Measurements from ENCODE around the gene RBM27. TPM values are rescaled to one million over a fixed set of nuclear protein-coding genes. Genes with fewer than 3 reads are reported as not detected.

Gene RBM27, protein sequence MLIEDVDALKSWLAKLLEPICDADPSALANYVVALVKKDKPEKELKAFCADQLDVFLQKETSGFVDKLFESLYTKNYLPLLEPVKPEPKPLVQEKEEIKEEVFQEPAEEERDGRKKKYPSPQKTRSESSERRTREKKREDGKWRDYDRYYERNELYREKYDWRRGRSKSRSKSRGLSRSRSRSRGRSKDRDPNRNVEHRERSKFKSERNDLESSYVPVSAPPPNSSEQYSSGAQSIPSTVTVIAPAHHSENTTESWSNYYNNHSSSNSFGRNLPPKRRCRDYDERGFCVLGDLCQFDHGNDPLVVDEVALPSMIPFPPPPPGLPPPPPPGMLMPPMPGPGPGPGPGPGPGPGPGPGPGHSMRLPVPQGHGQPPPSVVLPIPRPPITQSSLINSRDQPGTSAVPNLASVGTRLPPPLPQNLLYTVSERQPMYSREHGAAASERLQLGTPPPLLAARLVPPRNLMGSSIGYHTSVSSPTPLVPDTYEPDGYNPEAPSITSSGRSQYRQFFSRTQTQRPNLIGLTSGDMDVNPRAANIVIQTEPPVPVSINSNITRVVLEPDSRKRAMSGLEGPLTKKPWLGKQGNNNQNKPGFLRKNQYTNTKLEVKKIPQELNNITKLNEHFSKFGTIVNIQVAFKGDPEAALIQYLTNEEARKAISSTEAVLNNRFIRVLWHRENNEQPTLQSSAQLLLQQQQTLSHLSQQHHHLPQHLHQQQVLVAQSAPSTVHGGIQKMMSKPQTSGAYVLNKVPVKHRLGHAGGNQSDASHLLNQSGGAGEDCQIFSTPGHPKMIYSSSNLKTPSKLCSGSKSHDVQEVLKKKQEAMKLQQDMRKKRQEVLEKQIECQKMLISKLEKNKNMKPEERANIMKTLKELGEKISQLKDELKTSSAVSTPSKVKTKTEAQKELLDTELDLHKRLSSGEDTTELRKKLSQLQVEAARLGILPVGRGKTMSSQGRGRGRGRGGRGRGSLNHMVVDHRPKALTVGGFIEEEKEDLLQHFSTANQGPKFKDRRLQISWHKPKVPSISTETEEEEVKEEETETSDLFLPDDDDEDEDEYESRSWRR
- total RNA-seq (2012; rRNA removed) (19.2 and 25.3 TPM in 2 replicates), polyA plus RNA-seq (2012; rRNA removed) (7.6 and 7.7 TPM in 2 replicates), Bru-seq, nascent RNA (percentile 88 among the genes with signal in this experiment), BruChase-seq, experiment 1, labeled RNA remaining after a 6-hour chase (percentile 87 among the genes with signal in this experiment), BruChase-seq, experiment 2, labeled RNA remaining after a 2-hour chase (percentile 99 among the genes with signal in this experiment)
- polyA plus RNA-seq (2012; cell fraction: cytosol; rRNA removed): 0.58 and 1.6 TPM in 2 replicates
- 1.2 and 9.5 TPM in 2 replicates for polyA plus RNA-seq (2012; cell fraction: nucleus; rRNA removed; ENCODE audit: low replicate concordance)
- long read RNA-seq, full-length matches to known transcripts: 3 of 15 reads
- long read RNA-seq, partial matches to known transcripts: 10 of 15 reads
- long read RNA-seq, other reads (novel, unspliced or antisense): 2 of 15 reads

DNA sequence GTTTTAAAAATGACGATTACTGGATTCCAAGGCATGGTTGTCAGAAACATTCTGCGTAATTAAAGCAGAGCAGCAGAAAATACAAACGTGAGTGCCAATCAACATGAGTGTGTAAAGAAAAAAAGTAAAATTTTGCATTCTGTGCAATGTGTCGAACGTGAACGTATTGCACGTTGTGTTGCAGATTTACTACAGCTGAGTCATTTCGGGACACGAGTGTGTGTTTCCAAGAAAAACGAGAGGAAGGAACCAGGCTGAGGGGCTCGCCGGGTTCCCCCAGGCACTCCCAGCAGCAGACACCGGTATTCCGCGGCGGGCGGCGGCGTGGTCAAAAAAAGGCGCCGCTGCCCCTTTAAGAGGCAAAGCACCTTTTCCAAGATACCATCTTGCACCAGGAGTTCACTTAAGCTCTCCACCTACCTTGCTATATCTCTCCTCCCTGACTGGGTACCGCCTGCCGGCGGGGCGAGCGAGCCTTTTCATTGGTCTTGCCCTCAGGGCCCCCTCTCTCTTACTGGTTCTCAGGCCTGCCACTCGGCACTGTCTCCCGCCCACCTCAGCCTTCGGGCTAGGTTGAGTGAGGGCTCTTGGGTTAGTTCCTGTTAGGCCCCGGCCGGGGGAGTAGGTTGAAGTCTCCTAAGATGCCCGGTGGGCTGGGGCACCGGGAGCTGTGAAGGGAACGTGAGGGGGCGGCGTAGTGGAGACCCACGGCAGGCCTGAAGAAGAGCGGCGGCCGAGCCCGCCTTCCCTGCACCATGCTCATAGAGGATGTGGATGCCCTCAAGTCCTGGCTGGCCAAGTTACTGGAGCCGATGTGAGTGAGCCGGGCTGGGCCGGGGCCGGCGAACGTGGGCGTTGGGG, at the start of gene RBM27:
Gene RBM27, plus strand, starts transcription at position 595 of the 861 bp plus-strand sequence. Its CDS starts 161 bp downstream, at position 756.
- no peaks in the 10 kb centered on the region for H3K36me3 ChIP-seq (ENCODE audit: control insufficient read depth, insufficient read depth, low read length)
- H3K4ac ChIP-seq (ENCODE audit: low read depth, low read length): peak within 1 kb of the TSS; percentile 76
- H3K79me1 ChIP-seq (ENCODE audit: low read depth in 1 of 2, low read length in 2 of 2): peaks cover 0 to 19% of the 10 kb centered on the region in 2 experiments; a peak in 2 of 4 replicates
- DNase-seq (peak; percentile 99), ATAC-seq (ENCODE audit: low read depth) (peak; percentile 100)
- H3K27me3 ChIP-seq (ENCODE audit: control insufficient read depth, insufficient read depth, low read length): no peaks in the 10 kb centered on the region
- 0 out of 3 replicates have a peak within 1 kb of the TSS, but pooled peaks have one; percentile 3 for H2BK15ac ChIP-seq (ENCODE audit: low read depth, low read length)
- no peaks in the 10 kb centered on the region for H3K4me1 ChIP-seq (ENCODE audit: control insufficient read depth, insufficient read depth, low read length)
- ChIA-PET POLR2A (ENCODE audit: unreplicated experiment) (interaction anchor here (1.0 kb wide), 1 partner anchor 11 kb away, joined by 3 read pairs; no protein-coding TSS in a partner anchor), CTCF (interaction anchor here (0.6 kb wide), 1 partner anchor 64 kb away, joined by 4 read pairs; no protein-coding TSS in a partner anchor)
- H3K9me1 ChIP-seq (ENCODE audit: insufficient read depth, low read length): 0 out of 2 replicates have a peak, but pooled peaks cover 3% of the 10 kb centered on the region
- peak within 1 kb of the TSS; percentile 97 for H3K4me2 ChIP-seq (ENCODE audit: low read depth, low read length)
- dilution Hi-C loops (cut with HindIII; ENCODE audit: low sequenced_read_pairs, unreplicated experiment): no loop called here
- WGBS, 2 experiments (ENCODE audit: extremely low coverage in 2 of 2, insufficient read length in 1 of 2): 0% methylated on average over 3 of the region's 48 CpGs; no CpG with 5 or more reads in 1 of the 2 experiments
- H3K14ac ChIP-seq (replicated peaks; ENCODE audit: low read depth, low read length): peak within 1 kb of the TSS; percentile 85
- peak within 1 kb of the TSS; percentile 84 for H3K56ac ChIP-seq (ENCODE audit: extremely low read depth, insufficient read depth, low read length)
- BruUV-seq (replicated peaks): no TSS peak
- peak within 1 kb of the TSS; percentile 76 for H2AK5ac ChIP-seq (ENCODE audit: low read depth, low read length)
- H2BK5ac ChIP-seq (ENCODE audit: low read depth, low read length, poor library complexity, severe bottlenecking): peak within 1 kb of the TSS; percentile 83
- peak within 1 kb of the TSS; percentile 60 for H3K18ac ChIP-seq (ENCODE audit: low read depth, low read length)
- peak within 1 kb of the TSS; percentile 64 for H2BK120ac ChIP-seq (ENCODE audit: low read depth, low read length)
- H3K27ac ChIP-seq (ENCODE audit: insufficient read depth, low read length): peak within 1 kb of the TSS; percentile 91
- H4K5ac ChIP-seq (ENCODE audit: low read depth, low read length): peak within 1 kb of the TSS; percentile 56
- H2AFZ ChIP-seq (replicated peaks; ENCODE audit: low read length, poor library complexity): peak within 1 kb of the TSS; percentile 89
- peak within 1 kb of the TSS; percentile 98 for H2AK9ac ChIP-seq (replicated peaks; ENCODE audit: low read depth, low read length, poor library complexity)
- intact Hi-C loops (cut with micrococcal nuclease): loop anchor here (2.0 kb wide), 1 partner anchor 20 kb away; the partner anchor contains the start of gene LARS1
- H4K20me1 ChIP-seq (ENCODE audit: insufficient read depth, low read length): peaks cover 10% of the 10 kb centered on the region
- H3K9me3 ChIP-seq (ENCODE audit: control insufficient read depth, insufficient read depth, low read length): no peaks in the 10 kb centered on the region
- peak within 1 kb of the TSS; percentile 83 for H3K23ac ChIP-seq (ENCODE audit: low read depth, low read length)
- H3K9ac ChIP-seq (ENCODE audit: low read depth, low read length): peak within 1 kb of the TSS; percentile 95
- peak within 1 kb of the TSS; percentile 48 for H2BK20ac ChIP-seq (ENCODE audit: low read depth, low read length)
- H4K8ac ChIP-seq (ENCODE audit: low read depth in 2 of 2, low read length in 2 of 2): peak within 1 kb of the TSS; percentile 39 to 92
- peak within 1 kb of the TSS; percentile 57 for H4K91ac ChIP-seq (ENCODE audit: insufficient read depth, low read depth, low read length)
- H3K4me3 ChIP-seq (ENCODE audit: insufficient read depth, low read depth, low read length): peak within 1 kb of the TSS; percentile 84
- in situ Hi-C loops (cut with MboI; ENCODE audit: low sequenced_read_pairs): no loop called here
- peak; percentile 78 for TF ChIP-seq MXI1 (IDR thresholded peaks at IDR 0.05; ENCODE audit: borderline replicate concordance, low read depth, low read length)
- TF ChIP-seq, protein P1, sequence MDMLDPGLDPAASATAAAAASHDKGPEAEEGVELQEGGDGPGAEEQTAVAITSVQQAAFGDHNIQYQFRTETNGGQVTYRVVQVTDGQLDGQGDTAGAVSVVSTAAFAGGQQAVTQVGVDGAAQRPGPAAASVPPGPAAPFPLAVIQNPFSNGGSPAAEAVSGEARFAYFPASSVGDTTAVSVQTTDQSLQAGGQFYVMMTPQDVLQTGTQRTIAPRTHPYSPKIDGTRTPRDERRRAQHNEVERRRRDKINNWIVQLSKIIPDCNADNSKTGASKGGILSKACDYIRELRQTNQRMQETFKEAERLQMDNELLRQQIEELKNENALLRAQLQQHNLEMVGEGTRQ (IDR thresholded peaks at IDR 0.05; ENCODE audit: low read depth, low read length): no peak
- TF ChIP-seq NFE2L2 (IDR thresholded peaks at IDR 0.05; ENCODE audit: low read depth, low read length): no peak
- TF ChIP-seq CHD1 (IDR thresholded peaks at IDR 0.05; ENCODE audit: low read depth, low read length): no peak
- TF ChIP-seq, protein P2, sequence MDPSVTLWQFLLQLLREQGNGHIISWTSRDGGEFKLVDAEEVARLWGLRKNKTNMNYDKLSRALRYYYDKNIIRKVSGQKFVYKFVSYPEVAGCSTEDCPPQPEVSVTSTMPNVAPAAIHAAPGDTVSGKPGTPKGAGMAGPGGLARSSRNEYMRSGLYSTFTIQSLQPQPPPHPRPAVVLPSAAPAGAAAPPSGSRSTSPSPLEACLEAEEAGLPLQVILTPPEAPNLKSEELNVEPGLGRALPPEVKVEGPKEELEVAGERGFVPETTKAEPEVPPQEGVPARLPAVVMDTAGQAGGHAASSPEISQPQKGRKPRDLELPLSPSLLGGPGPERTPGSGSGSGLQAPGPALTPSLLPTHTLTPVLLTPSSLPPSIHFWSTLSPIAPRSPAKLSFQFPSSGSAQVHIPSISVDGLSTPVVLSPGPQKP (IDR thresholded peaks at IDR 0.05; ENCODE audit: borderline replicate concordance, low read depth, low read length): no peak
- TF ChIP-seq RFX5 (IDR thresholded peaks at IDR 0.05; ENCODE audit: low read depth, low read length): no peak

Data from IMR-90 (cell line).